DMS79 treated with DMSO at 0.1 percent for 48 hours (cell line): ENCODE results near the gene C13orf46.

Experiments used
- DNase-seq: peaks from one replicate; lab custom pipeline; 2025; lab: John Stamatoyannopoulos, UW

C13orf46 gene

GRCh38 chr13:113905942-113906341, 67.9 kb downstream of the C13orf46 start:
- no peak for DNase-seq

DNA sequence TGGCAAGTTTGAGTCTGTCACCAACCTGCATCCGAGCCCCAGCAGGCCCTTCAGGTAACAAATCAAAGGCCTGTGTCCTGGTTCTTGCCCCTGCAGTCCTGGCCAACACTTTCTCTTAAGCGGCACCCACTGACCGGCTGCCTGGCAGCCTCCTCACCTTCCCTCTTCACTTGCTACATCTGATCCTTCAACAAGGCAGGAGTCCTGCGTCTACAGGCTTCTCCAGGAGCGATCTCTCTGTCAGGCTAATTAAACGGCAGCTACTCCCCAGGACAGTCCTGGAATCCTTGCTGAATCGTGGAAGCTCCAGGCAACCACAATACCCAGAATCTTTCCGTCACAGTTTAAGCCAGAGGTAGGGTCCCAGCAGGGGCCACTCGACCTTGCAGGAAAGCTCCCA, 68.9 kb downstream of the C13orf46 start:
- DNase-seq = no peak

DNA sequence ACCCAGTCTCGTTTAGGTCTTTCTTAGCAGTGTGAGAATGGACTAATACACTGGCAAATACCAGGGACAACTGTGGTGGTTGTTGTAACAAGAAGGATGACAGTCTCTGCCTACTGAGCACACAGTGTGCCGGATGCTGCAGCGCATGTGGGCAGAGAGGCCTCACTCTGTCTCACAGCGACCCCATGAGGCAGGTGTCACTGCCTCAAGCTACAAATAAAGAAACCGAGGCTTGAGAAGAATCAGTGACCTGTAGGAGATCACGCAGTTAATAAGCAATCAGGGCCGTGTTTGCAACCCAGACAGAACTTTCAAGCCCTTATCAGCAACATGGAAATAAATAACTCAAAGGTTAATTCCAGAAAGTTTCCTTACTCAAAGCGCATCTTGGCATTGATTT, 69.5 kb downstream of the C13orf46 start:
- DNase-seq = no peak

GRCh38 chr13:113903912-113904311, 70.0 kb downstream of the C13orf46 start:
- no peak for DNase-seq
